GM18526 (cell line): ENCODE data around the gene KRTAP4-9.
"Not testable (repeated sequence)": the region's sequence is repeated elsewhere in the genome, so short reads cannot be mapped to it uniquely, and the experiment has no call there.

Source experiments
- POLR2A ChIP-seq: IDR thresholded peaks from 3 replicates; pipeline ENCODE4 v1.6.1; 2011; ENCODE audit not compliant: insufficient read length; ENCODE audit errors: extremely low read depth

Gene KRTAP4-9

DNA sequence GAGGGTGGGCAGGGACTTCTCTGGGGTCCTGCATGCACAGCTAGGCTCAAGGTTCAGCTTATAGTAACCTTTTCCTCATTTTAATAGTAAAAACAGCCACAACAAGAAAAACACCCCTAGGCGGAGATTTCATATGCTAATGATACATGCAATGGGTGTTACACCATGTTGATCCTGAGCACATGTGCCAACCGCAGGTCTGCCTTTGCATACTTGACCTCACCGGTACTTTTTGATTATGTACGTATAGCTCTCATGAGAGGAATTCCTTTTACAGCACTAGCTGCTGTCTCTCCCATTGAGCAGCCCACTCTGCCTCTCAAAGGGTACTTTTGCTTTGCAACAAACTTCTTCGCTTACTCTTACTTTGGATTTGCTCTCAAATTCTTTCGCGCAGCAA is 9.1 kb upstream of the KRTAP4-9 start:
- no peak for TF ChIP-seq POLR2A

- no peak for TF ChIP-seq POLR2A
Observed at GRCh38 chr17:41098042-41098441, 7.1 kb upstream of the KRTAP4-9 start, which contains the start of gene KRTAP4-8. Gene KRTAP4-8 (minus strand): TSS chr17:41098142. CDS start chr17:41098084, 58 bp downstream.

- TF ChIP-seq POLR2A, result no peak
Observed at GRCh38 chr17:41098481-41098880, 6.7 kb upstream of the KRTAP4-9 start.

DNA sequence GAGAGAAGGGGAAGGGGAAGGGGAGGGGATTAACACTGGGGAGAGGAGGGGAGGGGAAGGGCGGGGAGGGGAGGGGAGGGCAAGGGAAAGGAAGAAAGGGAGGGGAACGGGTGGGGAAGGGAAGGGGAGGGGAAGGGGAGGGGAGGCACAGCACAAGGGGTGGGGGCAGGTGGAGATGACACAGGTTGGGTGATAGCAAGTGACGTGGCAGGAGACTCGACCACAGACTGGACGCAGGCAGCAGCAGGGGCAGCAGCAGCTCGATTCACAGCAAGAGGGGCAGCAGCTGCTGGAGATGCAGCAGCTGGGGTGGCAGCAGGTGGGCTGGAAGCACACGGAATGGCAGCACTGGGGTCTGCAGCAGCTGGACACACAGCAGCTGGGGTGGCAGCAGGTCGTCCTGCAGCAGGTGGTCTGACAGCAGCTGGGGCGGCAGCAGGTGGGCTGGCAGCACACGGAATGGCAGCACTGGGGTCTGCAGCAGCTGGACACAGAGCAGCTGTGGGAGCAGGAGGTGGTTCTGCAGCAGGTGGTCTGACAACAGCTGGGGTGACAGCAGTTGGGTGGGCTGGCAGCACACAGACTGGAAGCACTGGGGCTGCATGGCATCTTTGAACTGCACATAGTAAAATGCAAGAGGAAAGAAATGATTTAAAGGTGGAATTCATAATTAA is 3.5 kb upstream of the KRTAP4-9 start, which contains the start of gene KRTAP4-16:
Gene KRTAP4-16, minus strand, starts transcription at position 624 of the 674 bp plus-strand sequence. Its CDS starts 0 bp downstream, at position 624.
- TF ChIP-seq POLR2A, result no peak

- no peak for TF ChIP-seq POLR2A
Observed at GRCh38 chr17:41103896-41104295, 1.3 kb upstream of the KRTAP4-9 start.

DNA sequence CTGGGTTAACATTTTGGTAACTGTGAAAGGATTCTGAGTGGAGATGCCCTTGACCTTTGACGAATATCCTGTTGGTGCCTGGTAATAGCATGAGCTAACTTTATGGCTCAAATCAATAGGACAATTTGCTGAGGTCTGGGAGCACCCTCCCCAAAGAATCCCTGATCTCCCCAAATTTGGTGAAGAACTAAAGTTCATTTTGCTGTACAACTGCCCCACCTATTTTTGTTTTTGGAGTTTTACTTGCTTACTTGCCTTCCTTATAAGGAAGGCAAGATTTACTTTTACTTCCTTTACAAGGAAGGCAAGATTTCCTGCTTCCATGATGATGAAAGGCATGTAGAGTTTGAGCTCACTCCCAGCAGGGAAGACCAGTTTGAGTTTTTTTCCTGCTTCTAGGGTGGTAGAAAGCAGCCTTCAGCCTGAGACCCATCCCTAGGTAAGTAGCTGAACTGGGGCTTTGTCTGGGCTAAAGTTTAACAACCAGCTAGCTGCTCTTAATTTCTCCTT is 2.8 kb downstream of the KRTAP4-9 start:
- no peak for TF ChIP-seq POLR2A

DNA sequence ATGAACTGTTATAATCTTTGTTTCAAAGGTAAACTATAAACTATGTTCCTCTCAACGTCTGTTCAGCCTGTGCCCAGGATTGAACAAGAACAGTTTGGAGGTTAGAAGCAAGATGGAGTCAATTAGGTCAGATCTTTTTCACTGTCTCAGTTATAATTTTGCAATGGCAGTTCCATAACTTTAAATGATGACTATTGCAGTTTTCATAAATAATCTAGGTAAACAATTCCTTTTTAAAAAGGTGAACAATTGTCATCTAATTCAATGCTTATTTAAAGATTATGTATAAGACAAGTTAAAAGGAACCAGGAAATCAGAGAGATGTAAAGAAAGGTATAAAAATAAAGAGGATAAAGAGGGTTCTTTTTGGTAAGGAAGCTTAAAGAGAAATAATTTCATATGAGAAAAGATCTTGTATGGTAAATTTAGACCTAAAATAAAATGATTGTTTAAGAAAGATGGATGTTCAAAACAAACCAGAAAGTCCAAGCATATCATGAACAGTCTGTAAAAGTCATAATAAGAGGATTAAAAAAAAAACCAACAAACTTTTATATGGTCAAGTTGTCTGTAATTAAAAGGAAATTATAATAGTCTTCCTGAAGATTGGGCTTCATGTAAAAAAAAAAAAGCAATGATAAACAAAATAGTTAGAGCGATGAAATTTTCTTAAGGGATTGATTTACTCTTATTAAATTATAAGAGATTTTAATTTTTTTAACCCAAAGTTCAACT is 6.1 kb downstream of the KRTAP4-9 start:
- no peak for TF ChIP-seq POLR2A

GRCh38 chr17:41116297-41116696 is 11.1 kb downstream of the KRTAP4-9 start:
- TF ChIP-seq POLR2A, result no peak

GRCh38 chr17:41117846-41118386 is 12.7 kb downstream of the KRTAP4-9 start, which contains the start of gene KRTAP4-11:
Gene KRTAP4-11 (minus strand): TSS chr17:41118373. CDS start chr17:41118315, 58 bp downstream.
- not testable (repeated sequence) for TF ChIP-seq POLR2A

DNA sequence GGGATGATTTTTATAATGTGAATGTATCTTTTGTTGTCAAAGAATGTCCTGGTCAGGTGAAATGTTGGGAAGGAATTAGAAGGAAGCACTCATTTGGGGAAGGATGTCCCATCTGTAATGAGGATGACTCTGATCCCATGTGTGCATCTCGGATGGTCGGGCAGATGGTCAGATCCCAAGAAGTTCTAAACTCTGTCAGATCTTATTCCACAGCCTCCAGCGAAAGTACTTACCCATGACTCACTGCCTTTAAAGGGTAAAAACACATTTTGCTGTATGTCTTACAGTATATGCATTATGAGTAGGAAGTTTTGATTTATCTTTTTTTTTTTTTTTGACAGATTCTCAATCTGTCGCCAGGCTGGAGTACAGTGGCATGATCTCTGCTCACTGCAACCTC is 13.5 kb downstream of the KRTAP4-9 start:
- TF ChIP-seq POLR2A, result no peak

GRCh38 chr17:41121742-41122141 is 16.6 kb downstream of the KRTAP4-9 start:
- TF ChIP-seq POLR2A, result no peak

- not testable (repeated sequence) for TF ChIP-seq POLR2A
Observed at GRCh38 chr17:41123991-41124371, 18.8 kb downstream of the KRTAP4-9 start, which contains the start of gene KRTAP4-12. Gene KRTAP4-12 (minus strand): TSS chr17:41124182. CDS start chr17:41124122, 60 bp downstream.

GRCh38 chr17:41125064-41125463 is 19.9 kb downstream of the KRTAP4-9 start:
- TF ChIP-seq POLR2A, result no peak

DNA sequence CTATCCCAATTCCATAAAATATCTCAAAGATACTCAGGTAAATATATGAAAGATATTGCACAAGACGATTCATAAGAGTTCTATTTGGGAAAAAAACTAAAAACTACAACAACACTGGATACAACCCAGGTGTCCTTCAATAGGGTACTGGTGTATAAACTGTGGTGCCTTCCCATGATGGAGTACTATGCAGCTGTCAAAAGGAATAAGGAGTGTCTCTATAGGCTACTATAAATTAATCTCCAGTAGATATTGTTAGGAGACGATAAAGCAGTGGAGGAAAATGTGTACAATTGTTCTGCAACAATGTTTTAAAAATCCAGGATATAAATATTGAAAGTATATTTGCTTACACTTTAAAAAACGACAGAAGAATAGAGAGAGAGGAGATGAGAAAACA is 21.2 kb downstream of the KRTAP4-9 start:
- TF ChIP-seq POLR2A, result no peak

DNA sequence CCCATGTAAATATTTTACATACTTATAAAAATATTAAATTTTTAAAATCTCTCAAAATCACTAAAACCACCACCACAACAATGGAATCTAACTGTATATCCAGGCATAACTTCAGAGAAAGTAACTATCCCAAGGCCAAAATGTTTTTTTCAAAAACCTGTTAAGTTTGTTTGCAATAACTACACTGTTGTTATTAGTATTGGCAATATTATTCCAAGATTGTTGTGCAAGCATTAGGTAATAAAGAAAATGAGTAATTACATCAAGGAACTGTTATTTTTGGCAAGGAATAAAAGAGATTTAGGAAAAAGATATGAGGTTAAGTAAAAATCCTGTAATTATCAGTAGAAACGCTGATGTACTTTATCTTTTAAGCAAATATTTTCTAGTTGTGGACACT is 22.2 kb downstream of the KRTAP4-9 start:
- TF ChIP-seq POLR2A, result no peak

- no peak for TF ChIP-seq POLR2A
Observed at GRCh38 chr17:41131979-41132378, 26.8 kb downstream of the KRTAP4-9 start.
